ENCODE measurements around the gene ATP8A1. TPM values are rescaled to one million over a fixed set of nuclear protein-coding genes. Genes with fewer than 3 reads are reported as not detected.

The ATP8A1 gene
- total RNA-seq, 1 experiment from 2014 or later, result 14.3 TPM

DNA sequence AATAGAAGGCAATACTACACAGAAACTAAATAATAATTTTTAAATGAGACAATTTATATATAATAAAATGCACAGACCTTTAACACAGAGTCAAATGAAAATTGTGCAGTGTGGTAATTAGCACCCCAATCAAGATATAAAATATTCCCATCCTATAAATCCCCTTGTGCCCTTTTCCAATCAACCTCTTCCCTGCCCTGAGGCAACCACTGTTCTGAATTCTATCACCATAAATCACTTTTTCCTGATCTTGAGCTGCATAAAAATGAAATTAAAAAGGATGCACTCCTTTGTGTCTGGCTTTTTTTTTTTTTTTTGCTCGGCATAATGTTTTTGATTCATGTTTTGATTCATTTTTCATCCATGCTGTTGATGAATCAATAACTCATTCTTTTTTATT, 107.0 kb downstream of the ATP8A1 start (continued):
- TF ChIP-seq, protein P1, sequence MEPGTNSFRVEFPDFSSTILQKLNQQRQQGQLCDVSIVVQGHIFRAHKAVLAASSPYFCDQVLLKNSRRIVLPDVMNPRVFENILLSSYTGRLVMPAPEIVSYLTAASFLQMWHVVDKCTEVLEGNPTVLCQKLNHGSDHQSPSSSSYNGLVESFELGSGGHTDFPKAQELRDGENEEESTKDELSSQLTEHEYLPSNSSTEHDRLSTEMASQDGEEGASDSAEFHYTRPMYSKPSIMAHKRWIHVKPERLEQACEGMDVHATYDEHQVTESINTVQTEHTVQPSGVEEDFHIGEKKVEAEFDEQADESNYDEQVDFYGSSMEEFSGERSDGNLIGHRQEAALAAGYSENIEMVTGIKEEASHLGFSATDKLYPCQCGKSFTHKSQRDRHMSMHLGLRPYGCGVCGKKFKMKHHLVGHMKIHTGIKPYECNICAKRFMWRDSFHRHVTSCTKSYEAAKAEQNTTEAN (CRISPR knock-in tag; IDR thresholded peaks at IDR 0.05), result no peak
- TF ChIP-seq ARID4B (CRISPR knock-in tag; IDR thresholded peaks at IDR 0.05; ENCODE audit: borderline replicate concordance), result no peak
- TF ChIP-seq, protein P2, sequence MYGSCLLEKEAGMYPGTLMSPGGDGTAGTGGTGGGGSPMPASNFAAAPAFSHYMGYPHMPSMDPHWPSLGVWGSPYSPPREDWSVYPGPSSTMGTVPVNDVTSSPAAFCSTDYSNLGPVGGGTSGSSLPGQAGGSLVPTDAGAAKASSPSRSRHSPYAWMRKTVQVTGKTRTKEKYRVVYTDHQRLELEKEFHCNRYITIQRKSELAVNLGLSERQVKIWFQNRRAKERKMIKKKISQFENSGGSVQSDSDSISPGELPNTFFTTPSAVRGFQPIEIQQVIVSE (CRISPR knock-in tag; IDR thresholded peaks at IDR 0.05; ENCODE audit: borderline replicate concordance), result no peak
- TF ChIP-seq NR3C1 (CRISPR knock-in tag; conservative IDR thresholded peaks at IDR 0.05; ENCODE audit: low read depth), result no peak
- no peak for TF ChIP-seq ZNF232 (CRISPR knock-in tag; IDR thresholded peaks at IDR 0.05)
- no peak for TF ChIP-seq ERG (CRISPR knock-in tag; IDR thresholded peaks at IDR 0.05)
- TF ChIP-seq NR2C2 (CRISPR knock-in tag; IDR thresholded peaks at IDR 0.05), result no peak

- TF ChIP-seq HMGXB4 (CRISPR knock-in tag; IDR thresholded peaks at IDR 0.05), result no peak
- TF ChIP-seq NFYB (CRISPR knock-in tag; conservative IDR thresholded peaks at IDR 0.05; ENCODE audit: low read depth), result no peak
- TF ChIP-seq NR1H2 (CRISPR knock-in tag; IDR thresholded peaks at IDR 0.05), result no peak
- no peak for TF ChIP-seq ZNF512 (CRISPR knock-in tag; IDR thresholded peaks at IDR 0.05; ENCODE audit: borderline replicate concordance)
- TF ChIP-seq RELA (CRISPR knock-in tag; IDR thresholded peaks at IDR 0.05; ENCODE audit: borderline replicate concordance), result no peak
Measured at GRCh38 chr4:42547805-42548204, 109.1 kb downstream of the ATP8A1 start.

More at GRCh38 chr4:42547805-42548204, 109.1 kb downstream of the ATP8A1 start:
- H3K4me3 Mint-ChIP-seq, result no peak overlapping the region
- ChIA-PET POLR2A (no interaction called here), CTCF (no interaction called here)
- no peak for ATAC-seq
- H3K4me1 Mint-ChIP-seq, result no peaks in the 10 kb centered on the region
- no peak overlapping the region for H3K27ac Mint-ChIP-seq
- peaks cover 2% of the 10 kb centered on the region for H3K36me3 Mint-ChIP-seq
- DNase-seq (ENCODE audit: low spot score), result no peak
- no peaks in the 10 kb centered on the region for H3K27me3 Mint-ChIP-seq (ENCODE audit: low read depth)
- peaks cover 2% of the 10 kb centered on the region for H3K9me3 Mint-ChIP-seq
